ENCODE measurements around the gene FOXI3.

Gene FOXI3

GRCh38 chr2:88452565-88452905, at the start of gene FOXI3:
FOXI3 (minus strand) TSS chr2:88452693; CDS start chr2:88452535, 158 bp downstream.
- no peak for DNase-seq (ENCODE audit: low read depth)
- no peak for TF ChIP-seq POLR2A (IDR thresholded peaks at IDR 0.05; ENCODE audit: extremely low read depth, insufficient read length)
- TF ChIP-seq MAX (IDR thresholded peaks at IDR 0.05; ENCODE audit: low read depth, low read length): no peak
- no peak for TF ChIP-seq MYC (IDR thresholded peaks at IDR 0.05; ENCODE audit: low read depth, low read length)
- no peak for TF ChIP-seq CTCF (IDR thresholded peaks at IDR 0.05; ENCODE audit: low read depth, low read length)
- no peak within 1 kb of the TSS for H3K4me3 ChIP-seq (ENCODE audit: low read depth, low read length)

GRCh38 chr2:88500691-88501090, 48.2 kb upstream of the FOXI3 start:
- DNase-seq (ENCODE audit: low read depth): no peak
- TF ChIP-seq MAX (IDR thresholded peaks at IDR 0.05; ENCODE audit: low read depth, low read length) (no peak), POLR2A (IDR thresholded peaks at IDR 0.05; ENCODE audit: extremely low read depth, insufficient read length) (no peak), MYC (IDR thresholded peaks at IDR 0.05; ENCODE audit: low read depth, low read length) (no peak), CTCF (IDR thresholded peaks at IDR 0.05; ENCODE audit: low read depth, low read length) (no peak)
- no peak overlapping the region for H3K4me3 ChIP-seq (ENCODE audit: low read depth, low read length)

GRCh38 chr2:88499204-88499603, 46.7 kb upstream of the FOXI3 start:
- no peak for DNase-seq (ENCODE audit: low read depth)
- H3K4me3 ChIP-seq (ENCODE audit: low read depth, low read length): no peak overlapping the region
- TF ChIP-seq MAX (IDR thresholded peaks at IDR 0.05; ENCODE audit: low read depth, low read length) (no peak), MYC (IDR thresholded peaks at IDR 0.05; ENCODE audit: low read depth, low read length) (no peak), POLR2A (IDR thresholded peaks at IDR 0.05; ENCODE audit: extremely low read depth, insufficient read length) (no peak), CTCF (IDR thresholded peaks at IDR 0.05; ENCODE audit: low read depth, low read length) (no peak)

- DNase-seq (ENCODE audit: low read depth): no peak
- H3K4me3 ChIP-seq (ENCODE audit: low read depth, low read length): no peak overlapping the region
- TF ChIP-seq MYC (IDR thresholded peaks at IDR 0.05; ENCODE audit: low read depth, low read length): no peak
- no peak for TF ChIP-seq CTCF (IDR thresholded peaks at IDR 0.05; ENCODE audit: low read depth, low read length)
- no peak for TF ChIP-seq MAX (IDR thresholded peaks at IDR 0.05; ENCODE audit: low read depth, low read length)
- no peak for TF ChIP-seq POLR2A (IDR thresholded peaks at IDR 0.05; ENCODE audit: extremely low read depth, insufficient read length)
Observed at GRCh38 chr2:88493481-88493880, 41.0 kb upstream of the FOXI3 start.

GRCh38 chr2:88492002-88492401, 39.5 kb upstream of the FOXI3 start:
- no peak for DNase-seq (ENCODE audit: low read depth)
- no peak overlapping the region for H3K4me3 ChIP-seq (ENCODE audit: low read depth, low read length)
- TF ChIP-seq MYC (IDR thresholded peaks at IDR 0.05; ENCODE audit: low read depth, low read length): no peak
- no peak for TF ChIP-seq CTCF (IDR thresholded peaks at IDR 0.05; ENCODE audit: low read depth, low read length)
- TF ChIP-seq POLR2A (IDR thresholded peaks at IDR 0.05; ENCODE audit: extremely low read depth, insufficient read length): no peak
- TF ChIP-seq MAX (IDR thresholded peaks at IDR 0.05; ENCODE audit: low read depth, low read length): no peak

- TF ChIP-seq POLR2A (IDR thresholded peaks at IDR 0.05; ENCODE audit: extremely low read depth, insufficient read length) (no peak), MAX (IDR thresholded peaks at IDR 0.05; ENCODE audit: low read depth, low read length) (no peak), CTCF (IDR thresholded peaks at IDR 0.05; ENCODE audit: low read depth, low read length) (no peak), MYC (IDR thresholded peaks at IDR 0.05; ENCODE audit: low read depth, low read length) (no peak)
- no peak overlapping the region for H3K4me3 ChIP-seq (ENCODE audit: low read depth, low read length)
- DNase-seq (ENCODE audit: low read depth): peak; percentile 6
Observed at GRCh38 chr2:88489181-88489580, 36.7 kb upstream of the FOXI3 start.
